ENCODE data around the gene ATP10A.

DNA sequence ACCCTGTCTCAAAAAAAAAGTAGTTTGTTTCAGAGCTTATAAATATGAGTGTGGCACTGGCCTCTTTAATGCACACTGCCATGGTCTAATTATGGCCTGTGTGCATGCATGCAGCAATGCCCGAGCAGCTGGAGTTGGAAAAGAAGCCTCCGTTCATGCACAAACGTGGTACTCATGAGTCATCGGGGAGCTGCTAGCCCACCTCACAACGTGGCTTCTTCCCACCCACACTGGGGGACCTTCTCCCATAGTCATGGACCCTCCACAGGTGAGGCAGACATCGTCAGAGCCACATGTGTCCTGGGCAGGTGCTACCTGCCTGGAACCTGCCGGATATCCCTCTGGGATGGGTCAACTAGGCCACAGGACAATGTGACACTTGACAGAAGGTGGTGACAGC lies 66.7 kb downstream of the ATP10A start:
- TF ChIP-seq POLR2AphosphoS5 (IDR thresholded peaks at IDR 0.05; ENCODE audit: insufficient read depth in 1 of 2, low read depth in 1 of 2), result no peak
- TF ChIP-seq, protein P1, sequence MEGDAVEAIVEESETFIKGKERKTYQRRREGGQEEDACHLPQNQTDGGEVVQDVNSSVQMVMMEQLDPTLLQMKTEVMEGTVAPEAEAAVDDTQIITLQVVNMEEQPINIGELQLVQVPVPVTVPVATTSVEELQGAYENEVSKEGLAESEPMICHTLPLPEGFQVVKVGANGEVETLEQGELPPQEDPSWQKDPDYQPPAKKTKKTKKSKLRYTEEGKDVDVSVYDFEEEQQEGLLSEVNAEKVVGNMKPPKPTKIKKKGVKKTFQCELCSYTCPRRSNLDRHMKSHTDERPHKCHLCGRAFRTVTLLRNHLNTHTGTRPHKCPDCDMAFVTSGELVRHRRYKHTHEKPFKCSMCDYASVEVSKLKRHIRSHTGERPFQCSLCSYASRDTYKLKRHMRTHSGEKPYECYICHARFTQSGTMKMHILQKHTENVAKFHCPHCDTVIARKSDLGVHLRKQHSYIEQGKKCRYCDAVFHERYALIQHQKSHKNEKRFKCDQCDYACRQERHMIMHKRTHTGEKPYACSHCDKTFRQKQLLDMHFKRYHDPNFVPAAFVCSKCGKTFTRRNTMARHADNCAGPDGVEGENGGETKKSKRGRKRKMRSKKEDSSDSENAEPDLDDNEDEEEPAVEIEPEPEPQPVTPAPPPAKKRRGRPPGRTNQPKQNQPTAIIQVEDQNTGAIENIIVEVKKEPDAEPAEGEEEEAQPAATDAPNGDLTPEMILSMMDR (IDR thresholded peaks at IDR 0.05), result no peak
